Breast epithelium (tissue), 3 donors: ENCODE data around the gene TNFAIP1.

Source experiments
- POLR2A ChIP-seq: fragments of 450-650 bp; IDR thresholded peaks from one replicate; pipeline ENCODE4 v1.6.1; 2016; ENCODE audit warnings: antibody characterized with exemption, mild to moderate bottlenecking, moderate library complexity
- POLR2AphosphoS5 ChIP-seq, 3 donors: sonication (generic); formaldehyde crosslinking; IDR thresholded peaks; one replicate each; pipeline ENCODE4 v1.6.1; 2017; ENCODE audit warnings: antibody characterized with exemption in 3 of 3
- TF ChIP-seq, protein P1 (sequence below), 3 donors: fragments of 450-650 bp; IDR thresholded peaks; one replicate each; pipeline ENCODE4 v1.5.1; 2016 to 2017; ENCODE audit warnings: antibody characterized with exemption in 3 of 3, mild to moderate bottlenecking in 3 of 3, moderate library complexity in 3 of 3

GRCh38 chr17:28324781-28325180 is 10.8 kb upstream of the TNFAIP1 start:
- TF ChIP-seq, protein P1, sequence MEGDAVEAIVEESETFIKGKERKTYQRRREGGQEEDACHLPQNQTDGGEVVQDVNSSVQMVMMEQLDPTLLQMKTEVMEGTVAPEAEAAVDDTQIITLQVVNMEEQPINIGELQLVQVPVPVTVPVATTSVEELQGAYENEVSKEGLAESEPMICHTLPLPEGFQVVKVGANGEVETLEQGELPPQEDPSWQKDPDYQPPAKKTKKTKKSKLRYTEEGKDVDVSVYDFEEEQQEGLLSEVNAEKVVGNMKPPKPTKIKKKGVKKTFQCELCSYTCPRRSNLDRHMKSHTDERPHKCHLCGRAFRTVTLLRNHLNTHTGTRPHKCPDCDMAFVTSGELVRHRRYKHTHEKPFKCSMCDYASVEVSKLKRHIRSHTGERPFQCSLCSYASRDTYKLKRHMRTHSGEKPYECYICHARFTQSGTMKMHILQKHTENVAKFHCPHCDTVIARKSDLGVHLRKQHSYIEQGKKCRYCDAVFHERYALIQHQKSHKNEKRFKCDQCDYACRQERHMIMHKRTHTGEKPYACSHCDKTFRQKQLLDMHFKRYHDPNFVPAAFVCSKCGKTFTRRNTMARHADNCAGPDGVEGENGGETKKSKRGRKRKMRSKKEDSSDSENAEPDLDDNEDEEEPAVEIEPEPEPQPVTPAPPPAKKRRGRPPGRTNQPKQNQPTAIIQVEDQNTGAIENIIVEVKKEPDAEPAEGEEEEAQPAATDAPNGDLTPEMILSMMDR (IDR thresholded peaks at IDR 0.05), result no peak
- no peak for TF ChIP-seq POLR2AphosphoS5 (IDR thresholded peaks at IDR 0.05)
- no peak for TF ChIP-seq POLR2A
